NCI-H2171 (cell line): Measurements from ENCODE around the gene BTG4.

Source experiments
- DNase-seq: peaks from one replicate; lab custom pipeline; 2025; lab: John Stamatoyannopoulos, UW

BTG4 gene

GRCh38 chr11:111494040-111494439, 18.1 kb downstream of the BTG4 start:
- DNase-seq = no peak

DNA sequence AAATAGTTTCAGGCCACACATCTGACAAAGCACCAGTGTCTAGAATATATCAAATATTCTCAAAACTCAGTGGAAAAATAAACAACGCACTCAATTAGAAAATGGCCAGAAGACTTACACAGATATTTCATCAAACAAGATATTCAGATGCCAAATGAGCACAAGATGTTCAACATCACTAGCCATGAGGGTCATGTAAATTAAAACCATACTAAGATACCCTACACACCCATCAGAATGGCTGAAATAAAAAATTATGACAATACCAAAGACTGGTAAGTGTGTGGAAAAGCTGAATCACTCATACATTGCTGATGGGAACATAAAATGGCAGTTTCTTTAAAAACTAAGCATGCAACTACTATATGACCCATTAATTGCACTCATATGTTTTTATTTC, 21.7 kb downstream of the BTG4 start:
- no peak for DNase-seq

DNA sequence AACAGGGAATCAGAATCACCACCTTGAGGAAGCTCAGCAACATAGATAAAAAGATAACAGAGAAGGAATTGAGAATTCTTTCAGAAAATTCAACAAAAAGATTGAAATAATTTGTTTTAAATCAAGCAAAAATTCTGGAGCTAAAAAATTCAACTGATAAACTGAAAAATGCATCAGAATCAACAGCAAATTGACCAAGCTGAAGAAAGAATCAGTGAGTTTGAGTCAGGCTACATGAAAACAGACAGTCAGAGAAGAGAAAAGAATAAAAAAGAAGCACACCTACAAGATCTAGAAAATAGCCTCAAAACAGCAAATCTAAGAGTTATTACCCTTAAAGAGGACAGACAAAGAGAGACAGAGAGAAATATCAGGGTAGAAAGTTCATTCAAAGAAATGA, 28.8 kb downstream of the BTG4 start:
- DNase-seq = no peak

DNA sequence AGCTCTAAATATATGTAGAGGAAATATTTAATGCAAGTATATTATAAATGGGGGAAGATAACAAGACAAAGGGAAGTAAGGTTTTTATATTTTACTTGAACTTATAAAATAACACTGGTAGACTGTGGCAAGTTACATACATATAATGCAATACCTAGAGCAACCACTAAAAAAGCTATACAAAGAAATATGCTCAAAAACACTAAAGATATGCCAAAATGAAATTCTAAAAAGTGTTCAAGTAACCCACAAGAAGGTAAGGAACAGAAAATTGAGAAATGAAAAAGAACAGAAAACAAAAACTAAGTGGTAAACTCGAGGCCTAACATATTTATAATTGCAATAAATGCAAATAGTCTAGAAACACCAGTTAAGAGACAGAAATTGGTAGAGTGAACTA, 32.5 kb downstream of the BTG4 start:
- DNase-seq = no peak

DNA sequence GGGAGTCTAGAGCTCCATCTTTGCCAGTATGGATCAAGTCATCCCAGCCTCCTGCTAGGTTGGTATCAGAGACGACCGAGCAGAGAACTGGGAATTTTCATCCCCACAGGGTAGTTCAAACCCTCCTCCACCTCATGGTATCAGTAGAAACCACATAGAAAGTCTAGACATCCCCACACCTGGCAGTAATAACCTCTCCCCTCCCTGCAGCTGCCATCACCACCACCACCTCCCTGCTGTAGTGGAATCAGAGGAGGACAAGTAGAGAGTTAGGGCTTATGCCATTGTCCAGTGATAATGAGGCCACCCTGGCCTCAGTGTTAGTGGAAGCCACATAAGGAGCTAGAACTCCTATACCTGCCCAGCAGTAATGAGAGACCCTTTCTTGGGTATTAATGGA, 34.3 kb downstream of the BTG4 start:
- DNase-seq = no peak

GRCh38 chr11:111476956-111477355, 35.2 kb downstream of the BTG4 start:
- no peak for DNase-seq

- no peak for DNase-seq
Observed at GRCh38 chr11:111476366-111476765, 35.8 kb downstream of the BTG4 start.

DNA sequence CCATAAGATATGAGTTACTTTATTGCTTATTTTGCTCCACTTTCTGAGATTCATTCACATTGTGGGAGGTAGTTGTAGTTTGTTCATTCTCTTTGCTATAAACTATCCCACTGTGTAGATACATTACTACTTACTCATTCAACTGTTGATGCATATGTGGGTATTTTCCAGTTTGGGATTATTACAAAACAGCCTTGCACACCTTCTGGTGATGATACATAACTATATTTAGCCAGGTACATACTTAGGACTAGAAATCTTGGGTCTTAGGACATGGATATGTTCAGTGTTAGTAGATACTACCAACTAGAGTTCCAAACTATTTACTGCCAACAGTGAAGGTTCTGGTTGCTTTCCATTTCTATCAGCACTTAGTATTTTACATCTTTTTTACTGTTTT, 37.8 kb downstream of the BTG4 start:
- no peak for DNase-seq

- no peak for DNase-seq
Observed at GRCh38 chr11:111472228-111472627, 40.0 kb downstream of the BTG4 start.

- no peak for DNase-seq
Observed at GRCh38 chr11:111469200-111469599, 43.0 kb downstream of the BTG4 start.

DNA sequence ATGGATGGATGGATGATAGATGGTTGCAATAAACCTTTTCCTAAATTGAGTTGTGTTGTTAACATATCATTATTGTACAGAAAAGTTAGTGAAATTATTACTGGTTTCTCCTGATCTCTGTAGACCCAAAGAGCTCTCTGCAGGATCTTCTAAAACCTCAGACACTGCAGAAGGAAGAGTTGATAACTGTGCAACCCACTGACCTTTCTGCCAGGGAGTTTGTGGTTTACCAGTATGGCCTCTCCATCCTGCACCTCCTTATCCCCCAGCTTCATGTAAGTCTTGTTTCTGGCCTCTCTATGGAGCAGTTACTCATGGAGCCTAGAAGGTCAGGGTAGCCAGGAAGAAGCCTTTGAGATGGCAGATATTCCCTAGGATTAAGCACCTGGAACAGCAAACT, 45.6 kb downstream of the BTG4 start:
- no peak for DNase-seq

- no peak for DNase-seq
Observed at GRCh38 chr11:111465400-111465799, 46.8 kb downstream of the BTG4 start.

- no peak for DNase-seq
Observed at GRCh38 chr11:111463276-111463675, 48.9 kb downstream of the BTG4 start.

- no peak for DNase-seq
Observed at GRCh38 chr11:111462329-111462728, 49.9 kb downstream of the BTG4 start.

- no peak for DNase-seq
Observed at GRCh38 chr11:111461460-111462235, 50.5 kb downstream of the BTG4 start.

DNA sequence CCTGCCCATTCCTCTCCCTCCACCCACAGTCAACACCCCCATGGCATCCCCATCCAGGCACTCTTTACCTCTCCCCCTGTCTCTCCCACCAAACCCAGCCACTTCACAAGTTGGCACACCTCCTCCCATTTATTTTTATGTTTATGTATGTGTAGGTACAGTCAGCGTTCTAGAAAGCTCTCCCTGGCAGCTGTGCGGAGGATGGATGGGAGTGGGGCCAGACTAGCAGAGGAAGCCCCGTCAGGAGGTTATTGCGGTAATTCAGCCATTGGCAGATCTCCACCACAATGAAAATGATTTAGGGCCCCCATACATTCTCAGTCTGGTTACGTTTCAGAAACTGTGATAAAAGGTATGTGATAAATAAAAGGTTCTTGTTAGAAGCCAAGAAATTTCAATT, 51.3 kb downstream of the BTG4 start:
- DNase-seq = no peak

DNA sequence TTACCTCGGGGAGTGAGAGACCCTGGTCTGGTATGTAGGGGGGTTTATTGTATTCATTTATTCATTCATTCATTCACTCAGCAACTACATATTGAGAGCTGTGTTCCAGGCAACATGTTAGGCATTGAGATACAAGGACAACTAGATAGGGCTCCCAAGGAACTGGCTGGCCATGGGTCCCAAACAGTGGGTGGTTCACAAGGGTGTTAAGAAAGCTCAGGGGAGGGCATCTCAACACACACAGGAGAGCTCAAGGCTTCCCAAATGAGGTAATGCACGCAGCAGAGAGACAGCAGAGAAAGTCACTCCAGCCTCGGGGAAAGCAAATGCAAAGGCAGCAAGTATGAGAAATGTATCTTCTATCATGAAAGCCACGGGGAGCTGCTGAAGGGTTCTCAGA, 51.8 kb downstream of the BTG4 start:
- DNase-seq = no peak

DNA sequence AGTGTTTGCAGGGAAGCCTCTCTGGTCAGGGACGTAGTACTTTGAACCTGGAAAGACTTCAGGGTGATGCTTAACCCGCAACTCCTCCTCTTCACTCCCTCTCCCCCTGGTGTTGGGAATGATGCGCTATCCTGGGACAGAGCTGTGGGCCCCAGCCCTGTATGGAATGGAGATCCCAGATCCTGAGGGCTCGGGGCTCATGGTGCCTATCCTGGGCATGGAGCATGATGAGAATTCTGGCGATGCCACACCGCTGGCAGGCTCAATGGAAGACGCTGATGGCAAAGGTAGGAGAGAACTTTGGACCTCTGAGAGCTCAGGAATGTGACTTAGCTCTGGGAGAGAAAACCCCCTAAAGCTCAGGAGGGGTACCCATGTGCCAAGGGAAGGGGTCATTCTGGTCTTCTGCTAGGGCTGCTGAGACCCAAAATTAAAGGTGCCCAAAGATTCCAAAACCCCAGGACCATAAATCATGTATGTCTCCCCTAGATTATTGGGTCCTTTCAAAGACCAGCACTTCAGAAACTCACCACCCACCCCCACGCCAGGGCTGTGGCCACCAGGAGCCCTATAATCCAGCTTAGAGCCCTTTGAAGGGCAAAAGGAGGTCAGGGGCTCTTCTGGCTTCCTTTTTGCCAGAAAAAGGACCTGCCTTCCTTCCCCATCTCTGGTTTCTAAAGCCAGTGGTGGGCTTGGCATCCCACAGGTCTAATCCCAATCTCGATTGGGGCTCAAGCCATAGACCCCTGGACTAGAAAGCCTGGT, 52.5 kb downstream of the BTG4 start:
- DNase-seq = no peak

DNA sequence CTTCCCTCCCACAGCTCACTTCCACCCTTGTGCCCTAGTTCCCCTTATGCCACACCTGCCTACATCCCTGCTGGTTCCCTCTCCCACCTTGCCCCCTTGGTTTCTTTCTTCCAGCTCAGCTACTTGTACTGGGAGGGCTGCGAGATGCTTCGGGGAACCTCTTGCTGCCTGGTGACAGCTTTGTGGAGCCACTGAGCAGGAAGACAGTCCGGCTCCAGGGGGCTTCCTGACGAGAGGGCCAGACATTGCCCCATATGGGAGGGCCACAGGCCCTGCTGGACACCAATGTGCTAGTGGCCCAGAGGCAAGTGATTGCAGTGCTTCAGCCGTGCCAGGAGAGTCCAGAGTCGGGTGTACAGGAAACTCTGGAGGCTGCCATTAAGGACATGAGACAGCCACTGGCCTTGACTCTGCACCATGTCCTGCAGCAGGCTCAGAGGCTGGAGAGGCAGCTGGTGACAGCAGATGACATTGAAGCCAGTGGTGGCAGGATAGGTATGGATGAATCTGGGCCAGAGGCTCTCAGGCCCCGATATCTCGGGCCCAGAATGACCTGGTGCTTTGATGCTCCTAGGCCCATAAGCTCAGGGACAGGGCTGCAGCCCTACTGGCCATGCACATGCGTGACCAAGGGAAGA, 54.3 kb downstream of the BTG4 start:
- DNase-seq = no peak

GRCh38 chr11:111456859-111457730, 55.1 kb downstream of the BTG4 start:
- DNase-seq = no peak

DNA sequence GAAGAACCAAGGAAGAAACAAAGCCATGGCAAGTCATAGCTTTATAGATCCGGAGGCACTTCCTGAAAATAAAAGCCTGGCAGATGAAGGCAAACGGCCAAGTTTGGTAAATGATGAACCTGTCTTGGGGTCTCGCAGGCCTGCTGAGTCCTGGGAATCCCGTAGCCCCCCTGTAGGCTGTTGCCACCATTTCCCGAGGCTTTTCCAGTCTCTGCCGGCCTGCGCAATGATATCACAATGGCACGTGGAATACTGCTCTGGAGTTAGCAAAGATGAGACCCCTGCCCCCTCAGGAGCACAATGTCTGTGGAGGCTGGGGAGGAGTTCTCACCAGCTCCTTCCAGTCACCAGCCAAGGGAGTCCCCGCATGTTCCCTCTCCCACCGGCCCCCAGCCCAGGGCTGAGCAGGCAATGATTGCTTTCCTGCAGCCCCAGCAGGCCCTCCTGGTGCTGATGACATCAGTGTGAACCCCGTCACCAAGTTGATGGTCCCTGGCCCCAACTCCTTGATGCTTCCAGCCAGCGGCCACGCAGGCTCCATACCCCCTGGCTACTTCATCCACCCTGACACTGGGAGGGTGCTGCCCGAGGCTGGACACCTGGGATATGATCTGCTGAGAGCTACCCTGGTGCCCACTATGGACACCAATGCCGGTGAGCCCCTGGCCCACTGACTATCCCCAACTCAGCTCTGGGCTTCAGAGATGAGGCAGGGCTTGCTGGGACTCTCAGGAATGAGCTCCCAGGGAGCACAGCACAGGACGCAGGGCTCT, 55.9 kb downstream of the BTG4 start:
- DNase-seq = no peak
